H1 (cell line): ENCODE measurements around the gene DNAJC16. TPM values are rescaled to one million over a fixed set of nuclear protein-coding genes. Genes with fewer than 3 reads are reported as not detected.

Experiments used
- CTCF ChIA-PET: fragments of 300-600 bp; sonication (Branson Sonifier 250); formaldehyde crosslinking; loops from one replicate; lab custom pipeline; 2021; ENCODE audit not compliant: partially characterized antibody; lab: Charles Lee
- POLR2A ChIA-PET: fragments of 300-600 bp; sonication (Branson Sonifier 250); formaldehyde crosslinking; loops from one replicate; lab custom pipeline; 2021; ENCODE audit warnings: inconsistent platforms; ENCODE audit not compliant: partially characterized antibody; lab: Charles Lee
- DNase-seq, 2 experiments: peaks; one replicate each; pipeline versions ENCODE4 v3.0.0 to v3.0.0-alpha.2; 2010 to 2022; ENCODE audit warnings: low spot score in 2 of 2, low read depth in 1 of 2, mixed read lengths in 1 of 2
- FAIRE-seq: peaks from 2 replicates; lab custom pipeline; 2011; peaks lifted over from hg19 to GRCh38; lab: Jason Lieb, UNC
- H2AFZ ChIP-seq: 2 replicates; pipeline ENCODE4 v1.8.1; 2012; ENCODE audit warnings: low read length, inconsistent platforms
- H2AK5ac ChIP-seq: 2 replicates; pipeline ENCODE4 v1.6.1; 2013; ENCODE audit warnings: low read depth, low read length
- H2BK120ac ChIP-seq: replicated peaks from 2 replicates; pipeline ENCODE3; 2013; ENCODE audit warnings: low read depth, low read length, inconsistent platforms
- H2BK12ac ChIP-seq: 2 replicates; pipeline ENCODE4 v1.6.1; 2013; ENCODE audit warnings: low read depth, low read length
- H2BK15ac ChIP-seq: 2 replicates; pipeline ENCODE4 v1.6.1; 2013; ENCODE audit warnings: low read length
- H2BK20ac ChIP-seq: 2 replicates; pipeline ENCODE4 v1.6.1; 2013; ENCODE audit warnings: low read length
- H2BK5ac ChIP-seq: 2 replicates; pipeline ENCODE4 v1.6.1; 2013; ENCODE audit warnings: low read depth, low read length
- H3K14ac ChIP-seq: 2 replicates; pipeline ENCODE4 v1.6.1; 2013; ENCODE audit warnings: inconsistent platforms; ENCODE audit not compliant: insufficient read length
- H3K18ac ChIP-seq: 2 replicates; pipeline ENCODE4 v1.6.1; 2013; ENCODE audit warnings: low read length; ENCODE audit errors: extremely low read depth
- H3K23ac ChIP-seq: 2 replicates; pipeline ENCODE4 v1.6.1; 2013; ENCODE audit warnings: inconsistent platforms; ENCODE audit not compliant: insufficient read length
- H3K23me2 ChIP-seq: 2 replicates; pipeline ENCODE4 v1.6.1; 2013; ENCODE audit warnings: low read depth, low read length
- H3K27ac ChIP-seq: 2 replicates; pipeline ENCODE4 v1.6.1; 2011; ENCODE audit warnings: low read depth, low read length, inconsistent platforms
- H3K27me3 ChIP-seq, 4 experiments: replicated peaks in 1 of 4; 1 replicate in 1 of 4; 2 replicates in 3 of 4; pipeline versions ENCODE4 v1.6.1 to v1.8.1; 2011 to 2013; ENCODE audit warnings: low read length in 3 of 4, mild to moderate bottlenecking in 3 of 4, inconsistent platforms in 2 of 4, mixed read lengths in 2 of 4, moderate library complexity in 1 of 4; ENCODE audit not compliant: control insufficient read depth in 3 of 4, insufficient read depth in 3 of 4; ENCODE audit errors: extremely low read depth in 1 of 4
- H3K36me3 ChIP-seq, 4 experiments: 2 replicates each; pipeline versions ENCODE4 v1.6.1 to v1.8.1; 2011 to 2013; ENCODE audit warnings: mild to moderate bottlenecking in 4 of 4, low read length in 3 of 4, moderate library complexity in 2 of 4, control low read depth in 1 of 4, inconsistent platforms in 1 of 4; ENCODE audit not compliant: insufficient read depth in 4 of 4, control insufficient read depth in 2 of 4
- H3K4ac ChIP-seq: replicated peaks from 2 replicates; pipeline ENCODE3; 2013; ENCODE audit warnings: low read length, low read depth, mixed read lengths, inconsistent platforms; ENCODE audit not compliant: insufficient read length
- H3K4me1 ChIP-seq, 4 experiments: replicated peaks in 1 of 4; 1 replicate in 1 of 4; 2 replicates in 3 of 4; pipeline versions ENCODE4 v1.6.1 to v1.8.1; 2011 to 2013; ENCODE audit warnings: low read length in 3 of 4, inconsistent platforms in 2 of 4, mixed read lengths in 1 of 4; ENCODE audit not compliant: insufficient read depth in 4 of 4, control insufficient read depth in 3 of 4
- H3K4me2 ChIP-seq, 2 experiments: 2 replicates each; pipeline versions ENCODE4 v1.6.1 to v1.8.1; 2011 to 2013; ENCODE audit warnings: low read depth in 2 of 2, low read length in 2 of 2, control low read depth in 1 of 2, inconsistent platforms in 1 of 2, mild to moderate bottlenecking in 1 of 2; ENCODE audit not compliant: insufficient read depth in 1 of 2
- H3K4me3 ChIP-seq, 4 experiments: fragments of 200-600, 300-600 bp in 1 of 4; sonication (generic), shearing (Covaris generic), sonication (Bioruptor Twin) in 1 of 4; 2 replicates each; pipeline versions ENCODE4 v1.5.1 to v1.8.1; 2011 to 2016; ENCODE audit warnings: low read length in 4 of 4, low read depth in 3 of 4, control low read depth in 2 of 4, inconsistent platforms in 2 of 4, mild to moderate bottlenecking in 2 of 4, mixed read lengths in 1 of 4, moderate library complexity in 1 of 4; ENCODE audit not compliant: insufficient read depth in 2 of 4; ENCODE audit errors: extremely low read depth in 1 of 4
- H3K56ac ChIP-seq: replicated peaks from 2 replicates; pipeline ENCODE3; 2013; ENCODE audit warnings: low read depth, mild to moderate bottlenecking, mixed read lengths, low read length, inconsistent platforms; ENCODE audit not compliant: insufficient read length
- H3K79me1 ChIP-seq: 2 replicates; pipeline ENCODE4 v1.6.1; 2013; ENCODE audit warnings: low read depth, low read length, control low read depth
- H3K79me2 ChIP-seq, 2 experiments: 2 replicates each; pipeline versions ENCODE4 v1.6.1 to v1.8.1; 2012 to 2013; ENCODE audit warnings: low read length in 2 of 2, mild to moderate bottlenecking in 2 of 2, inconsistent platforms in 1 of 2; ENCODE audit not compliant: insufficient read depth in 2 of 2, control insufficient read depth in 1 of 2
- H3K9ac ChIP-seq, 4 experiments: replicated peaks in 1 of 4; 1 replicate in 1 of 4; 2 replicates in 3 of 4; pipeline versions ENCODE4 v1.6.1 to v1.8.1; 2011 to 2013; ENCODE audit warnings: low read depth in 3 of 4, low read length in 3 of 4, control low read depth in 2 of 4, mild to moderate bottlenecking in 2 of 4, moderate library complexity in 2 of 4, inconsistent platforms in 1 of 4; ENCODE audit errors: extremely low read depth in 1 of 4
- H3K9me3 ChIP-seq, 2 experiments: 2 replicates each; pipeline versions ENCODE4 v1.6.1 to v1.8.1; 2012 to 2013; ENCODE audit warnings: mild to moderate bottlenecking in 2 of 2, moderate library complexity in 2 of 2, control low read depth in 1 of 2, inconsistent platforms in 1 of 2, low read depth in 1 of 2, low read length in 1 of 2, mixed read lengths in 1 of 2; ENCODE audit not compliant: insufficient read depth in 2 of 2
- H4K20me1 ChIP-seq, 2 experiments: replicated peaks in 1 of 2; 2 replicates each; pipeline versions ENCODE3 to v1.8.1; 2011 to 2013; ENCODE audit warnings: inconsistent platforms in 2 of 2, low read length in 2 of 2, mild to moderate bottlenecking in 1 of 2; ENCODE audit not compliant: insufficient read depth in 2 of 2, control insufficient read depth in 1 of 2
- H4K5ac ChIP-seq: 2 replicates; pipeline ENCODE4 v1.6.1; 2013; ENCODE audit warnings: low read length, low read depth, mixed read lengths, inconsistent platforms; ENCODE audit not compliant: insufficient read length
- H4K8ac ChIP-seq: 2 replicates; pipeline ENCODE4 v1.8.0; 2013; ENCODE audit warnings: mild to moderate bottlenecking, moderate library complexity, low read length, inconsistent platforms; ENCODE audit not compliant: insufficient read depth; ENCODE audit errors: extremely low read depth
- H4K91ac ChIP-seq: replicated peaks from 2 replicates; pipeline ENCODE3; 2013; ENCODE audit warnings: low read length, mixed read lengths, inconsistent platforms; ENCODE audit not compliant: insufficient read length
- ATF3 ChIP-seq: IDR thresholded peaks from 2 replicates; pipeline ENCODE4 v1.6.1; 2011; ENCODE audit warnings: low read depth, mild to moderate bottlenecking, low read length; ENCODE audit not compliant: insufficient read depth
- CTBP2 ChIP-seq: IDR thresholded peaks from 2 replicates; pipeline ENCODE4 v1.7.0; 2011; ENCODE audit warnings: borderline replicate concordance, mild to moderate bottlenecking, moderate library complexity, mixed read lengths, low read length; ENCODE audit not compliant: insufficient read depth, insufficient read length
- RAD21 ChIP-seq, 2 experiments: IDR thresholded peaks in 1 of 2; conservative IDR thresholded peaks in 1 of 2; 2 replicates each; pipeline ENCODE4 v1.6.1; 2011; ENCODE audit warnings: low read depth in 2 of 2, low read length in 2 of 2, improper control_type of control experiment in 1 of 2, inconsistent platforms in 1 of 2, mild to moderate bottlenecking in 1 of 2, moderate library complexity in 1 of 2
- RBBP5 ChIP-seq: IDR thresholded peaks from 2 replicates; pipeline ENCODE4 v1.7.1; 2012; ENCODE audit warnings: low read depth, mild to moderate bottlenecking, inconsistent platforms, low read length, moderate library complexity, borderline replicate concordance
- SAP30 ChIP-seq: fragments of 300-600 bp; sonication (generic); IDR thresholded peaks from 2 replicates; pipeline ENCODE4 v1.7.1; 2012; ENCODE audit warnings: low read length, moderate library complexity, mild to moderate bottlenecking, inconsistent platforms; ENCODE audit not compliant: insufficient read depth, insufficient replicate concordance
- SP1 ChIP-seq: IDR thresholded peaks from 2 replicates; pipeline ENCODE4 v1.6.1; 2011; ENCODE audit warnings: low read depth, low read length
- WGBS, 2 experiments: shearing (Covaris generic) in 1 of 2; methylation state at CpG; one replicate each; pipeline versions ENCODE4 v1.1.6 to v1.1.7; 2013 to 2015; ENCODE audit warnings: low lambda C conversion rate in 2 of 2, mixed read lengths in 2 of 2, inconsistent platforms in 1 of 2, low coverage in 1 of 2, missing lambda C conversion rate in 1 of 2; ENCODE audit not compliant: insufficient replicate concordance in 2 of 2, insufficient coverage in 1 of 2, insufficient read length in 1 of 2; ENCODE audit errors: extremely low coverage in 1 of 2, missing lambda C conversion rate in 1 of 2; 5-methylcytosine and 5-hydroxymethylcytosine counted together
- polyA plus RNA-seq, 7 experiments: library from polyadenylated mRNA; depleted of rRNA in 3 of 7; stranded (reverse) in 5 of 7; unstranded in 2 of 7; fragments of >200 nt in 5 of 7; fragments of 200-250 nt in 2 of 7; gene quantifications; 1 replicate in 5 of 7; 2 replicates in 1 of 7; 4 replicates in 1 of 7; pipeline versions ENCODE4 v1.2.1 to v1.2.3, GENCODE V29; 2011 to 2013; ENCODE audit warnings: missing spikeins in 2 of 7, mixed read lengths in 2 of 7
- total RNA-seq: library from RNA; stranded (reverse); fragmentation: NEBNext Ultra II Directional; extraction: Animal tissue kit (Norgen Biotek cat#: 25700); gene quantifications from 2 replicates; pipeline ENCODE4 v1.2.1, GENCODE V29; 2021

Gene DNAJC16
- total and polyA plus RNA-seq, 2 of the 8 experiments (the other 6 are each of a cell fraction or from before 2014, with no cell fraction given), result 7.9 to 23.3 TPM

GRCh38 chr1:15523104-15524020 is 3.3 kb upstream of the DNAJC16 start:
- FAIRE-seq, result no peak
- H4K5ac ChIP-seq, result no peak overlapping the region
- no peaks in the 10 kb centered on the region for H3K27me3 ChIP-seq
- WGBS, 2 experiments, result 41% methylated on average over 18 of the region's 18 CpGs; no CpG with 5 or more reads in 1 of the 2 experiments
- H3K4me2 ChIP-seq, result peak overlapping the region; percentile 53 to 71
- no peaks in the 10 kb centered on the region for H3K79me1 ChIP-seq
- no peak for DNase-seq
- 0 out of 2 replicates have a peak overlapping the region, but pooled peaks have one; percentile 4 for H2AFZ ChIP-seq
- no peak overlapping the region for H3K14ac ChIP-seq
- peak overlapping the region; percentile 59; the same call in 1 of the 2 replicates for H3K27ac ChIP-seq
- H2BK12ac ChIP-seq, result no peak overlapping the region
- ChIA-PET CTCF (interaction anchor here (0.7 kb wide), 1 partner anchor 25 kb away, joined by 4 read pairs; no protein-coding TSS in a partner anchor), POLR2A (interaction anchor here (0.7 to 1.1 kb wide), 4 partner anchors 9 to 99 kb away, joined by 3 to 7 read pairs (median 4); no protein-coding TSS in a partner anchor)
- H4K20me1 ChIP-seq, result peaks cover 0 to 3% of the 10 kb centered on the region in 2 experiments
- no peak for TF ChIP-seq SAP30
- TF ChIP-seq RAD21 (IDR thresholded peaks at IDR 0.05 in 1 of 2, conservative IDR thresholded peaks at IDR 0.05 in 1 of 2; ENCODE audit: low read depth in 2 of 2, low read length in 2 of 2), result no peak
- TF ChIP-seq SP1, result no peak
- 0 out of 2 replicates have a peak, but pooled peaks have one; percentile 30 for TF ChIP-seq RBBP5
- no peak for TF ChIP-seq ATF3
- TF ChIP-seq CTBP2, result no peak
- H4K8ac ChIP-seq, result no peak overlapping the region
- H3K23me2 ChIP-seq, result peaks cover 6% of the 10 kb centered on the region
- H3K4ac ChIP-seq, result no peak overlapping the region
- no peaks in the 10 kb centered on the region for H3K9me3 ChIP-seq
- H2BK15ac ChIP-seq, result no peak overlapping the region
- no peak overlapping the region for H3K23ac ChIP-seq
- H3K36me3 ChIP-seq, result no peaks in the 10 kb centered on the region; a peak in 1 of 8 replicates
- H3K9ac ChIP-seq, result peak overlapping the region in 3 of 4 experiments; percentile 49 to 77 (median 54); a peak in 6 of 7 replicates
- peaks cover 0 to 27% of the 10 kb centered on the region in 2 experiments; a peak in 2 of 4 replicates for H3K79me2 ChIP-seq
- no peak overlapping the region for H2BK120ac ChIP-seq
- peak overlapping the region; percentile 62 to 79 (median 76) for H3K4me3 ChIP-seq
- H2BK20ac ChIP-seq, result no peak overlapping the region
- no peak overlapping the region for H2AK5ac ChIP-seq
- no peak overlapping the region for H2BK5ac ChIP-seq
- H3K4me1 ChIP-seq, result peaks cover 0 to 8% (median 5%) of the 10 kb centered on the region in 4 experiments; a peak in 4 of 7 replicates
- H3K18ac ChIP-seq, result no peak overlapping the region
- H4K91ac ChIP-seq, result no peak overlapping the region
- no peak overlapping the region for H3K56ac ChIP-seq
